Stimulated activated CD4-positive, alpha-beta T cell treated with anti-CD3 and anti-CD28 coated beads, Interleukin-1b, Interleukin-23, amount 100 ng/mL, for 24 hours (primary cell): ENCODE measurements around the gene TSHZ2.
"Not testable (repeated sequence)": the region's sequence is repeated elsewhere in the genome, so short reads cannot be mapped to it uniquely, and the experiment has no call there.

Experiments used
- DNase-seq, 4 experiments: peaks; one replicate each; pipeline ENCODE4 v3.0.0-alpha.2; 2020; ENCODE audit warnings: low read depth in 4 of 4, low spot score in 1 of 4

The TSHZ2 gene

GRCh38 chr20:53402233-53403005 is 430.3 kb downstream of the TSHZ2 start:
- peak in 2 of 4 experiments; percentile 5 to 10 for DNase-seq

GRCh38 chr20:53403029-53403428 is 430.9 kb downstream of the TSHZ2 start:
- no peak for DNase-seq

GRCh38 chr20:53405139-53405538 is 433.0 kb downstream of the TSHZ2 start:
- DNase-seq, result no peak

- DNase-seq, result no peak
These were observed 434.4 kb downstream of the TSHZ2 start for GRCh38 chr20:53406580-53406979.

GRCh38 chr20:53408691-53409446 is 436.7 kb downstream of the TSHZ2 start:
- no peak for DNase-seq

GRCh38 chr20:53409447-53409717 is 437.2 kb downstream of the TSHZ2 start:
- DNase-seq, result no peak

GRCh38 chr20:53411129-53411528 is 439.0 kb downstream of the TSHZ2 start:
- no peak for DNase-seq

GRCh38 chr20:53411891-53412290 is 439.7 kb downstream of the TSHZ2 start:
- DNase-seq, result no peak

- no peak for DNase-seq
These were observed 440.5 kb downstream of the TSHZ2 start for GRCh38 chr20:53412577-53413185.

GRCh38 chr20:53413186-53413631 is 441.1 kb downstream of the TSHZ2 start:
- DNase-seq, result peak in 2 of 4 experiments; percentile 13 to 33

GRCh38 chr20:53413845-53414244 is 441.7 kb downstream of the TSHZ2 start:
- not testable (repeated sequence) for DNase-seq

- no peak for DNase-seq
These were observed 447.7 kb downstream of the TSHZ2 start for GRCh38 chr20:53419693-53420460.

GRCh38 chr20:53421343-53421742 is 449.2 kb downstream of the TSHZ2 start:
- no peak for DNase-seq

- DNase-seq, result no peak
These were observed 449.9 kb downstream of the TSHZ2 start for GRCh38 chr20:53422039-53422438.

- no peak for DNase-seq
These were observed 451.5 kb downstream of the TSHZ2 start for GRCh38 chr20:53423587-53424146.

GRCh38 chr20:53425481-53425880 is 453.3 kb downstream of the TSHZ2 start:
- DNase-seq, result no peak

- DNase-seq, result no peak
These were observed 453.8 kb downstream of the TSHZ2 start for GRCh38 chr20:53425941-53426340.

- no peak for DNase-seq
These were observed 454.7 kb downstream of the TSHZ2 start for GRCh38 chr20:53426766-53427312.

GRCh38 chr20:53427951-53428350 is 455.8 kb downstream of the TSHZ2 start:
- no peak for DNase-seq

GRCh38 chr20:53428588-53428987 is 456.4 kb downstream of the TSHZ2 start:
- DNase-seq, result no peak

GRCh38 chr20:53428996-53429395 is 456.8 kb downstream of the TSHZ2 start:
- no peak for DNase-seq
